ENCODE data around the gene ANKIB1.
"Not testable (repeated sequence)": the region's sequence is repeated elsewhere in the genome, so short reads cannot be mapped to it uniquely, and the experiment has no call there.

Gene ANKIB1, protein sequence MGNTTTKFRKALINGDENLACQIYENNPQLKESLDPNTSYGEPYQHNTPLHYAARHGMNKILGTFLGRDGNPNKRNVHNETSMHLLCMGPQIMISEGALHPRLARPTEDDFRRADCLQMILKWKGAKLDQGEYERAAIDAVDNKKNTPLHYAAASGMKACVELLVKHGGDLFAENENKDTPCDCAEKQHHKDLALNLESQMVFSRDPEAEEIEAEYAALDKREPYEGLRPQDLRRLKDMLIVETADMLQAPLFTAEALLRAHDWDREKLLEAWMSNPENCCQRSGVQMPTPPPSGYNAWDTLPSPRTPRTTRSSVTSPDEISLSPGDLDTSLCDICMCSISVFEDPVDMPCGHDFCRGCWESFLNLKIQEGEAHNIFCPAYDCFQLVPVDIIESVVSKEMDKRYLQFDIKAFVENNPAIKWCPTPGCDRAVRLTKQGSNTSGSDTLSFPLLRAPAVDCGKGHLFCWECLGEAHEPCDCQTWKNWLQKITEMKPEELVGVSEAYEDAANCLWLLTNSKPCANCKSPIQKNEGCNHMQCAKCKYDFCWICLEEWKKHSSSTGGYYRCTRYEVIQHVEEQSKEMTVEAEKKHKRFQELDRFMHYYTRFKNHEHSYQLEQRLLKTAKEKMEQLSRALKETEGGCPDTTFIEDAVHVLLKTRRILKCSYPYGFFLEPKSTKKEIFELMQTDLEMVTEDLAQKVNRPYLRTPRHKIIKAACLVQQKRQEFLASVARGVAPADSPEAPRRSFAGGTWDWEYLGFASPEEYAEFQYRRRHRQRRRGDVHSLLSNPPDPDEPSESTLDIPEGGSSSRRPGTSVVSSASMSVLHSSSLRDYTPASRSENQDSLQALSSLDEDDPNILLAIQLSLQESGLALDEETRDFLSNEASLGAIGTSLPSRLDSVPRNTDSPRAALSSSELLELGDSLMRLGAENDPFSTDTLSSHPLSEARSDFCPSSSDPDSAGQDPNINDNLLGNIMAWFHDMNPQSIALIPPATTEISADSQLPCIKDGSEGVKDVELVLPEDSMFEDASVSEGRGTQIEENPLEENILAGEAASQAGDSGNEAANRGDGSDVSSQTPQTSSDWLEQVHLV

DNA sequence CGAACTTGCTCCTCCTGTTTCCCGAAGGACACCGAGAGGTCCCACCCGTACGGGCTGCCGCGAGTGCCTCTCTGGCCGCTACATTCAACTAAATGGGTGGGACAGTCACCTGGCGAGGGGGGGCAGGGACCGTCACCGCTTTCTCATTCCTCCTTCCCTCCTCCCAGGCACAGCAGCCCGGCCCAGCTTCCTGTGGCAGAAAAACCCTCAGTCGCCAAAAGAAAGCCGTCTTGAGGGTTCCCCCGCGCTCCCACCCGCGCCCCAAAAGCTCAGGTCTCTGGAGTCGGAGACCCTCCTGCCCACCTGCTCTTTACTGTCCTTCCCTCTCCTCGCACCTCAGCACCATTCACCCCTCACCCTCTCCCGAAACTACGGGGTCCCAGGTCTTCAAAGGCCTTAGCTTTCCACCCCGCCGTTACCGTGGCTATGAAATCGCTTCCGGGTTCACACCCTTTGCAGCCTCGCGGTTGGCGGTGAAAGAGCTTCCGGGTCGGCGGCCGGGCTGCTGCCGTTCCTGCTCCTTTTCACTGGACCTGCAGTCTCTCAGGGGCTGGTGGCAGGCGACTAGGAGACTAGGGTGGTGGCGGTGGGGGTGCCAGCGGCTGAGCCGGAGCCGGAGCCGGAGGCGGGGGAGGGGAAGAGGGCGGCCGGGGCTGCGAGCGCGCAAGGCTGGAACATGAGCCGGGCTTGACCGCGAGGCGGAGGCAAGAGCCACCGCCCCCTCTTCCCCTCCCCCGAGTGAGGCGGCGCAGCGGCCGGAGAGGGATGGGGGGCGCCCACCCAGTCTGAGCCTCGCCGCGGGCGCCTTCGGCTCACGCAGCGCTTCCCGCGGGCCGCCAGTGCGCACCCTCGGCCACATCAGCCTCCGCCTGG, at the start of gene ANKIB1, which contains the start of gene KRIT1:
Gene ANKIB1, plus strand, starts transcription at position 488 of the 873 bp plus-strand sequence. CDS start 49,005 bp downstream, outside the sequence.
Gene KRIT1, minus strand, starts transcription at position 428 of the 873 bp plus-strand sequence. CDS start 3,779 bp downstream, outside the sequence.
- peak; percentile 94 for DNase-seq (ENCODE audit: low spot score)

DNA sequence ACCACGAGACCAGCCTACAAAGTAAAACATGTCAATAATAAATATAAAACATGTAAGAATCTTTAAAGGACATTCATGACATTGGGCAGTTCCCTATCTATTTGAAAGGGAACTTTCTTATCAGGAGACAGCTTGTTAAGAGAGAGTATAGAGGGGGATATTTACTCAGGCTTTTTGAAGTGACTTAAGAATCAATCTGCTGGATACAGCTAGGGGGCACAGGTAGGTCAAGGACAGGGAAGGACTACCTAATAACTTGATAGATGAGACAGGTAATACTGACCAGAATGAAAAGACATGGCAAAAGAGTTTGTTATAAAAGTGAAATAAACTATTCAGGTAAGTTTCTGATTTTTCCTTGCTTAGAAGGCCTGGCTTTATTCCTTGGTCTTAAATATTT, 45.0 kb upstream of the ANKIB1 start:
- no peak for DNase-seq (ENCODE audit: low spot score)

DNA sequence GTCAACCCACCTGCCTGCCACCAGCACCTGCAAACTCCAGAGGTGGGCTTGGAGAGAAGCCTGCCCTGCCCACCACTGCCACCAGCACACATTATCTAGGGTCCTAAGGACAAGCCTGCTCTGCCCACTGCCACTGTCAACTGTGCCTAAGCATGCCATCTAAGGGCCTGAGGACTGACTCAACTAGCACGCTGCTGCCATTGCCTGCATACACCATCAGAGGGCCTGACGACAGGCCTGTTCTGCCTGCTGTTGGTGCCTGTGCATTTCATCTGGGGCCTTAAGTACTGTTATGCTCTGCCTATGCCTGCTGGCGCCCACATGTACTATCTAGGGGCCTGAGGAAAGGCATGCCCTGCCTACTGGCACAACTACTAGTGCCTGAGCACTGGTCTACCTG, 39.8 kb upstream of the ANKIB1 start:
- DNase-seq (ENCODE audit: low spot score) = no peak

DNA sequence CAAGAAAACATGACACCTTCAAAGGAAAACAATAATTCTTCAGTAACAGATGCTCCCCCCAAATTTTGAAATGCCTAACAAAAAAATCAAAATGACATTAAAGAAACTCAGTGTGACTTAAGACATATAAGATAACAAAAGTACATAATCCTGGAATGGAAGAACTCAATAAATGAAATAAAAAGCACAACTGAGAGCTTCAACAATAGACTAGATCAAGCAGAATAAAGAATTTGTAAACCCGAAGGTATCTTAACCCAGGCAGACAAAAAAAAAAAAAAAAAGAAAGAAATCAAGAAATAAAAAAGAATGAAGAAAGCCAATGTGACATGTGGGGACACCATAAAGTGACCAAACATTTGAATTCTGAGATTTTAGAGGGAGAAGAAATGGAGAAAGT, 39.1 kb upstream of the ANKIB1 start:
- no peak for DNase-seq (ENCODE audit: low spot score)

DNA sequence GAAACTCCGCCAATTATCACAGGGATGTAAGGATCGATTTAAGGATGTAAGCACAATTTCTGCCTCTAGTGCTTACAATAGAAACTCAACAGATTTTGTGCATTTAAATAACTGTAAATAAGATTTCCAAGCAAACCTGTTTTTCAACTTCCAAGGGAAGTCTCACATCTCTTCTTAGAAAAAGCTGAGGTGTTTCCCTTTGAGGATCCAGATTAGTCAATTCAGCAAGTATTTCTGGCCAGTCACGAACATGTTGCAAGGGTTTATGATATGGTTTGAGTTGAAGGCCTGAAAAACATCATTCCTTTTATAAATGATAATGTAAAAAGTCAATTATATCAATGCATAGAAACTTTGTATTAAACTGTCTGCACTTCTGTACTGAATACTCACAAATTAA, 24.0 kb upstream of the ANKIB1 start:
- no peak for DNase-seq (ENCODE audit: low spot score)

DNA sequence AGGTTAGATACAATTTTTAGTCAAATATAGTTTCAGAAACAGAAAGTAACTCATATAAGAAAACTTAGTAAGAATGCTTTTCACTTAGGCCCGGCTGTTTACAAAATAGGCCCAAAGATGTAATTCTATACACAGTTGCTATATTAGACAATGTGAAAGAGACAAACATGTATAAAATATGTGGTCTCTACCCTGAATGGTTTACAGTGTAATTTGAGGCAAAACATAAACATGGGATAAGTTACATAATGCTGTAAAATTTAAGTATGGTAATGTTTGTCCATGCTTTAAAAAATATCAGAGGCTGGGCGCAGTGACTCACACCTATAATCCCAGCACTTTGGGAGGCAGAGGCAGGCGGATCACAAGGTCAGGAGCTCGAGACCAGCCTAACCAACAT, 18.8 kb upstream of the ANKIB1 start:
- DNase-seq (ENCODE audit: low spot score) = no peak

DNA sequence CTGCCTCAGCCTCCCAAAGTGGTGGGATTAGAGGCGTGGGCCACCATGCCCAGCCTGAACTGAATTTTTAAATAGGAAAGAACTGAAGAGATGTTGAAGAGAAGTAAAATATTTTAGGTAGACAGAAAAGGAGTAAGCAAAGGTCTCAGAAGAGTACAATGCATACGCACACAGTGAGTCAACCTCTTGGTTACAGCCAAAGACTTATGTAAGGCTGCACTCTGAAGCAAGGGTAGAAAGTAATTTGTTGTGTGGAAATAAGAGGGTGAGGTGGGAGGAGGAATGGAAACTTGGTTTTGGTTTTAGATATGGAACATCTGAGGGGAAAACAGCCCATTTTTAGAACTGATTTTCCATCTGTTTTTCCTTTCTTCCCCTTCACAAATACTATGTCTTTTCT, 17.7 kb upstream of the ANKIB1 start:
- DNase-seq (ENCODE audit: low spot score) = no peak

DNA sequence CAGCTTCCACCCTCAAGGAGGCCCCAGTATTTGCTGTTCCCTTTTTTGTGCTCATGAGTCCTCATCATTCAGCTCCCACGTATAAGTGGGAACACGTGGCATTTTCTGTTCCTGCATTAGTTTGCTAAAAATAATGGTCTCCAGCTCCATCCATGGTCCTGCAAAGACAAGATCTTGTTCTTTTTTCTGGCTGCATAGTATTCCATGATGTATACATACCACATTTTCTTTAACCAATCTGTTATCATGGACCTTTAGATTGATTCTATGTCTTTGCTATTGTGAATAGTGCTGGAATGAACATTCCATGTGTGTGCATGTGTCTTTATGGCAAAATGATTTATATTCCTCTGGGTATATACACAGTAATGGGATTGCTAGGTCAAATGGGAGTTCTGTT, 17.0 kb upstream of the ANKIB1 start:
- DNase-seq (ENCODE audit: low spot score) = no peak

DNA sequence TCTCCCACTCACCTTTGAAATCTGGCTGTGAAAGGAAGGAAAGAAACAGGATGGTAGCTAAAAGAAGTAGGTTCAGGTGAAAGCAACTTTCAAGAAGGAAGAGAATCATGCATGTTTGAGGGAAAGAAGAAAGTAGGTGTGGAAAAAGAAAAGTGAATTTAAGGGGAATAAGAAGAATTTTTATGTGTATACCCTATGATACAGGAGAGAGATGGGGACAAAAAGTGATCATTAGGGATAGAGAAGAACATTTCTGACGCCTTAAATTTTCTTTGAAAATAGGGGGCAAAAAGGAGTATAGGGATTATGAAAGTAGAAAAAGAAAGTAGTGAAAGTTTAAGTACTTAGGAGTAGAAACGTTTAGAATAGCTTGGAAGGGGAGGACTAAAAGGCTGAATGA, 15.2 kb upstream of the ANKIB1 start:
- DNase-seq (ENCODE audit: low spot score) = no peak

DNA sequence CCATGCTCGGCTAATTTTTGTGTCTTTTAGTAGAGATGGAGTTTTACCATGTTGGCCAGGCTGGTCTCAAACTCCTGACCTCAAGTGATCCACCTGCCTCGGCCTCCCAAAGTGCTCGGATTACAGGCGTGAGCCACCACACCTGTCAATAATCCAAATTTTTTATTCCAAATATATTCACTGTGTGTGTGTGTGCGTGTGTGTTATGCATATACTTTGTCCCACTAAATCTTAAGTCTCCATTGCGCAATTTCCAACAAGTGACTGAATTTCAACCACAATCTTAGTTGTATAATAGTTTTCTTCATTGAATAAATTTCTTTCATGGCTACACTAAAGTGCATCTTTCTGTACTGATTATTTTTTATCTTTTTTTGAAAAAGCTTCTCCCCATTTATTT, 2.8 kb upstream of the ANKIB1 start:
- no peak for DNase-seq (ENCODE audit: low spot score)

DNA sequence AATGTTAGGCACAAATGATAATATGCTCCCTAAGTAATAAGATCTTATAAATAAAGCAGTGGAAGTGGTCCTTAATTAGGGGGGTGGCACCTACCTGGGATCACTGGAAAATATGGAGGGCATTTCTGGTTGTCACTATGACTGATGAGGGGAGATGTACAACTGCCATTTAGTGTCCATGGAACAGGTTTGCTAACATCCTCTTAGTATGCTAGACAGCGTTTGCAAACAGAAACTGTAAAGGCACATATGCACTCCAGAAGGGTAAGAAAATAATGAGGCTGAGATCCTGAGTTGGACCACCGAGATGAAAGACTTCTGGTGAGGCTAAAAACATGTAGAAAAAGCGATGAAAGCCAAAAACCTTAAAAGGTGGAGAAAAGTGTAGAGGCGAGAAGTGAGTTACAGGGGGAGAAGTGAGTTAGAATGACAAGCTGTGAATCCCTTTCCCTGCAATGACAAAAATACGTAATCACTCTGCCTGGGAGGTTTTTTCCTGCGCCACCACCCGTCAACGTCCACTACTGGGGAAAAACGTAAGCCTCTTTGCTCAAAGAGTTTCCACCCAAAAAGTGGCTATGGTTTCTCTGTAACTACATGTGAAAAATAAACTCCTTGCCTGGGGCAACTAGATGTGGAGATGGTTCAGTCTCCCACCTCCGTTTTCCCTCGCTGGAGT, 827 bp upstream of the ANKIB1 start:
- peak; percentile 15 for DNase-seq (ENCODE audit: low spot score)

DNA sequence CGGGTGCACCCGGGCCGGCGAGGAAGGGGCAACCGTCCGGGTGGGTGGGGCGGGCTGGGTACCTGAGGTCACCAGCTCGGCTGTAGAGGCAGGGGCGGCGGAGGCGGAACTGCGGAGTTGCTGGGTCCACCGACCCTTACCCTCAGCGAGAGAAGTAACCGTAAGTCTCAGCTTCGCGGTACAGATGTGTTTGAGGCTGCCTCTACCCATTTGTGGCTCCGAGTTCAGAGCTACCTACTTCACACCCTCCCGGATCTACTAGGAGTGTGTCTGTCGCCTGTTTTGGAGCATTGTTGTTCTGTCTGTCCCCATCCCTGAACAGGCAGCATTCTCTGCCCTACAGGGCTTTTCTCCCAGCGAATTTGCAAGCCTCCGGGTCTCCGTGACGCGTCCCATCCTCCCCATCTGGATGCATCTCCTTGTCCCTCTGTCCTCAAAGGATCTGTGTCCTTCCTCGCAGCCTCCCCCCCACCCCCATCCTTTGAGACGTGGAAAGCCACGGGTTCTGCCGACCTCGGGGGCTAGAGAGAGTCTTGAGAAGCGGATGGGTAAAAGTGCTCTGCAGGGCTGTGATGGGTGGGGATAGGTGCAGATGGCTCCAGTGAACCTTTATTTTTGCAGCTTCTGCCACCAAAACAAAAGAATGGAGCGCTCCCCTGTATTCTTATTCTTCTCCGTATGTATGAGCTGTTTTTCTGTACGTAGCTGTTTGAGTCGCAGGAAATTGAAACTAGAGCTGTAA, 757 bp downstream of the ANKIB1 start:
- peak; percentile 24 for DNase-seq (ENCODE audit: low spot score)

DNA sequence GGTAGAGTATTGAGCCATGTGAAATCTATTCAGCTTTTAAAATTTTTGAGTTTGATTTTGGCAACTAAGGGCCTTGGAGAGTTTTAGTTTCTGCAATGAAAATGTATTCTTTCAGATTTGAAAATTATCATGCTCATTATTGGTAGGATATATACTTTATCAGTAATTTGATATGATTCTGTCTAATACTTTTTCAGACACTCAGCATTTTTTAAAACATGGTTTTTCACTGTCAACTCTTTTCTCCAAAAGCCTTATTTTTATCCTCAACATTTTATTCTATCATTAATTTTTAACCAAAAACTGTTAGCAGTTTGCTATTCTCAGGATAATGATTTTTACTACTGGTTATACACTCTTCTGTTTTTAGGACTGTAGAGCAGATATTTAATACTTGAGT, 4.8 kb downstream of the ANKIB1 start:
- DNase-seq (ENCODE audit: low spot score) = no peak

DNA sequence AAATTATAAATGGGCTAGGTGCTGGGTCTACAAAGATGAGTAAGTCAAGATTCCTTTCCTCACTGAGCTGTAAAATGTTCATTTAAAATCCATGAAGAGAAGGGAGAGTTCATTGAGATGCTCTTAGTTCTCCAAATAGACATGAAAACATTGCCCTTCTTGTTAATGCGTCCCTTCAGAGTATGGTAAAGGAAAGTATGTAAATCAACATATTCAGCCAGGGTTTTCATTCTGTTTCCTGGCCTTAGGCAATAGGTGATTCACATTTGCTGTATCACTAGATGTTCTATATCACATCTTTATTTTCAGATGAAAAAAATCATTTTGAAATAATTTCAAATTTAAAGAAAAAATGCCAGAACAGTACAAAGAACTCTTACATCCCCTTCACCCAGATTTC, 5.4 kb downstream of the ANKIB1 start:
- DNase-seq (ENCODE audit: low spot score) = no peak

DNA sequence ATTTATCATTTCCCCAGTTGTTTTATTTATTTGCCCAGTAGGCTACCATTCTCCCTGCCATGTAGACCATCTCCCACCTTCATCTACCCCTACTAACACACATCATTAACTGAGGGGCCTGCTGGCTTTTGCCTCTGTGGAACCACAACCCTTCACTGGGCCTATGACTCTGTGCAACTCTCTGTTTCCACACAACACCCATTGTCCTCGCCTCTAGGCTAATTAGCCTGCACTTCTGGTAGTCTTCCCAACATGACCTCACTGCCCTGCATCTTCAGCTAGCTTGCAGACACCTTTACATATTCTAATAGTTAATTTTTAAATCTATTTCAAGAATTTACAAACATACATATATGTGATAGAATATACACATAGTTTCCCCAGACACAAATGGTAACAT, 7.5 kb downstream of the ANKIB1 start:
- no peak for DNase-seq (ENCODE audit: low spot score)

DNA sequence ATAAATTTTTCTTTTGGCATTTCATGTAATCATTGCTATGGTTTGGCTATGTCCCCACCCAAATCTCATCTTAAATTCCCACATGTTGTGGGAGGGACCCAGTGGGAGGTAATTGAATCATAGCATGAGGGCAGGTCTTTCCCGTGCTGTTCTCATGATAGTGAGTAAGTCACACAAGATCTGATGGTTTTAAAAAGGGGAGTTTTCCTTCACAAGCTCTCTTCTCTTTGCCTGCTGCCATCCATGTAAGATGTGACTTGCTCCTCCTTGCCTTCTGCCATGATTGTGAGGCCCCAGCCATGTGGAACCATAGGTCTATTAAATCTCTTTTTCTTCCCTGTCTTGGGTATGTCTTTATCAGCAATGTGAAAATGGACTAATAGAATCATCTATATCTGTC, 9.0 kb downstream of the ANKIB1 start:
- not testable (repeated sequence) for DNase-seq (ENCODE audit: low spot score)

DNA sequence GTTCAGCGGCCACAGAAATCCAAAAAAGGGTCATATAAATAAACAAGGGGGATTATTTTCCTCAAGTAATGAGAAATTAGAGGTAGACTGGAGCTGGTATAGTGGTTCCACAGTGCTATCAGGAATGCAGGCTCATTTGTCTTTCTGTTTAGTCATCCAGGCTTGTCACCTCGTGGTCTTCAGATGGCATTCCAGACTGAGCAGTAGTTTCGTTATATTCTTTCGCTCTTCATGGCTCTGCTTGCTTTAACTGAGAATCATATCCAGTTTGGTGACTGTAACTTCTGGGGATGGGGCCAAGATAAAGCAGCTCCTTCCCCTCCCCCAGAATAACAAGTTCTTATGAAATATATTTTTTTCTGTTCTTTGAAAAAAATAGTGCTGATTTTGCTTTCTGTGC, 9.5 kb downstream of the ANKIB1 start:
- DNase-seq (ENCODE audit: low spot score) = no peak

DNA sequence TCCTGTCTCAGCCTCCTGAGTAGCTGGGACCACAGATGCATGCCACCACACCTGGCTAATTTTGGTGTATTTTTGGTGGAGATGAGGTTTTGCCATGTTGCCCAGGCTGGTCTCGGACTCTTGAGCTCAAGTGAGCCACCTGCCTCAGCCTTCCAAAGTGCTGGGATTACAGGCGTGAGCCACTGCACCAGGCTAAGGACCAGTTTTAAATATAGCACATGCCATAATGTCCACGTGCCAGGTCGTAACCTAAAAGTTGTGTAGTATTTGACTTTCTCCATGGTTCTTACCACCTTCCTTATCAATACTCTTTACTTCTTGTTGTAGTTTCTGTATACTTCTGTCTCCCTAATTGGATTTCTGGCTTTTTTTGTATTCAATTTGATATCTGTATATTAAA, 13.3 kb downstream of the ANKIB1 start:
- no peak for DNase-seq (ENCODE audit: low spot score)

DNA sequence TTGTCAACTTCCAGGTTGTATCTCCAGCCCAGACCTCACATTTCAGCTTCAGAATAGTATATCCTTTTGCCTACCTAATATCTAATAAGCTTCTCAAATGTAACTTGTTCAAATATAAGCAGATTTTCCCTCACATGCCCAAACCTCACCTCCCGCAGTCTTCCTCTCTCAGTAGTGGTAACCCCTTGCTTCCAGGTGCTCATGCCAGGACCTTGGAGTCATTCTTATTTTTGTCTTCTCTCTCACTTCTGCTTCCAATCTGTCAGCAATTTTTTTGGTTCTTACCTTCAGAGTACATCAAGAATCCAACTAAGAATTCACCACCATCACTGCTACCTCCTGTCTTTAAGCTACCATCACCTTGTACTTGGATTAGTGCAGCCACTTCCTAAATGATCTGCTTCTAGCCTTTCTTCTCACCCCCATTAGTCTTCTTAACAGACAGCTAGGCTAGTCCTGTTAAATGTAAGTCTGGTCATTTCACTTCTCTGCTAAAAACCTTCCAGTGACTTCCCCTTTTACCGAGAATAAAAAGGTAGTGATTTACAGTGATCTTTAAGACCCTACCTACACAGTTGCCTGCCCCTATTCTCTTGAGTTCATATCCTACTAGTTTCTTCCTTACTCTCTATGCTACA, 14.0 kb downstream of the ANKIB1 start:
- no peak for DNase-seq (ENCODE audit: low spot score)

DNA sequence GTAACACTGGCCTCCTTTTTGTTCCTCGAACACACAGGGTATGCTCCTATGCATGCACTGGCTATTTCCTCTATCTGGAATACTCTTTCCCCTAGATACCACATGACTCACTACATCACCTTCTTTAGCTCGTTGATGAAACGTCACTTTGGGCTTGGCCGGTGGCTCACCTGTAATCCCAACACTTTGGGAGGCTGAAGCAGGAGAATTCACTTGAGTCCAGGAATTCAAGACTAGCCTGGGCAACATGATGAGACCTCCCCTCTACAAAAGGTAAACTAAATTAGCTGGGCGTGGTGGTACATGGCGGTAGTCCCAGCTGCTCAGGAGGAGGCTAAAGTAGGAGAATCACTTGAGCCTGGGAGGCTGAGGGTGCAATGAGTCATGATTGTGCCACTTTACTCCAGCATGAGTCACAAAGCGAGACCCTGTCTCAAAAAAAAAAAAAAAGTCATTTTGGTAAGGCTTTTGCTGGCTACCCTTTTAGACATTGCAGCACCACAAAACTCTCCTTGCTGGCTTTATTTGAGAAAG, 14.5 kb downstream of the ANKIB1 start:
- DNase-seq (ENCODE audit: low spot score) = no peak

Data from LoVo (cell line).